H4 (cell line): Measurements from ENCODE around the gene VEGFB. TPM values are rescaled to one million over a fixed set of nuclear protein-coding genes. Genes with fewer than 3 reads are reported as not detected.

Source experiments
- DNase-seq: peaks from one replicate; pipeline ENCODE4 v3.0.0-alpha.2; 2015; ENCODE audit warnings: low spot score
- total RNA-seq: library from RNA; depleted of rRNA; stranded (reverse); fragments of >200 nt; shearing (Covaris generic); gene quantifications from 2 replicates; pipeline ENCODE4 v1.2.3, GENCODE V29; 2014; rRNA removed

VEGFB gene
- total RNA-seq, 1 experiment from 2014 or later = 51.6 TPM

DNA sequence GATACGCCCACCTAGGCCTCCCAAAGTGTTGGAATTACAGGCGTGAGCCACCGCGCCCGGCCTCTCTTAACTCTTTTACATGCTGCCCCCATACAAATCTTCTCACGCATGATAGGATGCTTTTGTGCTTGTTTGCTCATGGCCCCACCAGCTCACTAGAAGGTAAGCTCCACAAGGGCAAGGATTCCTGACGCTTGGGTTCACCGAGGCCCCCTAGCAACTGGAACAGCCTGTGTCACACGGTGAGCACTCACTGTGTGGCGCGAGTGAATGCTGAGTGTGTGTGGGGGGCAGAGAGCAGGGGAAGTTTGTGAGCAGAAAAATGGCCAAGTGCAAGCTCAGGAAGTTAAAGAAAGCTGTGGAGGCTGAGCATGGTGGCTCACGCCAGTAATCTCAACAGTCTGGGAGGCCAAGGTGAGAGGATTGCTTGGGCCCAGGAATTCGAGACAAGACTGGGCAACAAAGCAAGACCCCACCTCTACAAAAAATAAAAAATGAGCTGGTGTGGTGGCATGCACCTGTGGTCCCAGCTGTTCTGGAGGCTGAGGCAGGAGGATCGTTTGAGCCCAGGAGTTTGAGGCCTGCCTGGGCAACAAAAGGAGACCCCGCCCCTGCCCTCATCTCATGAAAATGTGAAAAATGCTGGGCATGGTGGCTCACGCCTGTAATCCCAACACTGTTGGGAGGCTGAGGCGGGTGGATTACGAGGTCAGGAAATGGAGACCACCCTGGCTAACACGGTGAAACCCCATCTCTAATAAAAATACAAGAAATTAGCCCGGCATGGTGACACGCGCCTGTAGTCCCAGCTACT lies 47.8 kb downstream of the VEGFB start:
- no peak for DNase-seq

DNA sequence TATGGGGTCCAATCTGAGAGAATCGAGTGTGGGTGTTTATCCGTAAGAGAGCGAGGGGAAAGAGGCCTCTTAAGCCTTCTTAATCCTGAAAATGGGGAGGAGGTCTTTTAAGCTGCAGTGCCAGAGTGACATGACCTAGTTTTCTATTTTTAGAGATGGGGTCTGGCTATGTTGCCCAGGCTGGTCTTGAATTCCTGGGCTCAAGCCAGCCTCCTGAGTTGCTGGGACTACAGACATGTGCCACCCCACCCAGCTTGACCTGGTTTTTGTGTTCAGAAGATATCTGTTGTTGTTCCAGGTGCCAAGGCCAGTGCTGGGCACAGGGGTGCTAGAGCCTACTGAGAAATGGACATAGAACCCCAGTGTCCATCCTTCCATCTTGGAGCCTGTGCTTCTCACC lies 48.7 kb downstream of the VEGFB start:
- no peak for DNase-seq

DNA sequence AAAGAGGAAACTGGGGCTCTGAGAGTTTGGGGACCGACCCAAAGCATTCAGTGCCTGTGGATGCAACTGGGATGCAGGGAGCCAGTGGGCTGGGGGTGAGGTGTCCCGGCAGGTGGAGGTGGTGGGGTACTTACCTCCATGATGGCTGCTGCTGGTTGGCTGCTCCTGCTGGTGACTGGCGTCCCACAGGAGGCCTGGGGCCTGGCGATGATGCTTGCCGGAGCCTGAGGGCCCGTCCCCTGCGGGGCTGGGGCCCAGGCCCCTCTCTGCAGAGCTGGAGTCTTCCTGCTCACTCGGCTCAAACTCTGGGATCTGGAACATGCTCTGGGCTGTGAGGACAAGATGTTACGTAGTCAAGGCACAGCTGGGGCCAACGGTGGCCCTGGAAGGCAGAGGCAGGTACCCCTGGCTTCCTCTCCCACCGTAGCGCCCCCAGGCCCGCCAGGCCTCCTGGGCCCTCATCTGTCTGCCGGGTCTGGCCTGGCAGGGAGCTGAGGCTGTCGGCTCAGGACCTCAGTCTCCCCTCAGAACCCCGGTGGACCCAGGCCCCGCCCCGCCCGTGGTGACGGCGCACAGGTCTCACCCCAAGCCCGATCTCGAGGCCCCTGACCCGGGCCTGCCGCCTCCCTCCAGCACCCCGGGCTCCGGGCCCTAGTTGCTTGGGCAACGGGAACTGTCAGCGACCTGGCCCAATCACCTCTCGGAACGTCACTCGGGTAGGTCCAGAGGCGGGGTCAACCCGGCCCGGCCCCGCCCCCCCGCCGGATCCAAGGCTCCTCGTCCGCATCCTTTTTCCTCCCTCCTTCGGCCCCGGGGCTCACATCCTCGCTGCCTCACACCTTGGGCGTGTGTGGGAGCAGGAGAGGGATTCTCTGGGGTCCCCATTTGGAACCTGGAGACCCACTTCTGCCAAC lies 49.9 kb downstream of the VEGFB start, which contains the start of gene BAD:
TSS of gene BAD (minus strand) at position 618 of the 914 bp plus-strand sequence. CDS start at position 321, 297 bp downstream.
- peak; percentile 83 for DNase-seq

- DNase-seq = peak; percentile 56
Observed at GRCh38 chr11:64284962-64285884, 50.8 kb downstream of the VEGFB start, which contains the start of gene GPR137. GPR137 (plus strand) TSS chr11:64285848; CDS start chr11:64286525, 677 bp downstream.

DNA sequence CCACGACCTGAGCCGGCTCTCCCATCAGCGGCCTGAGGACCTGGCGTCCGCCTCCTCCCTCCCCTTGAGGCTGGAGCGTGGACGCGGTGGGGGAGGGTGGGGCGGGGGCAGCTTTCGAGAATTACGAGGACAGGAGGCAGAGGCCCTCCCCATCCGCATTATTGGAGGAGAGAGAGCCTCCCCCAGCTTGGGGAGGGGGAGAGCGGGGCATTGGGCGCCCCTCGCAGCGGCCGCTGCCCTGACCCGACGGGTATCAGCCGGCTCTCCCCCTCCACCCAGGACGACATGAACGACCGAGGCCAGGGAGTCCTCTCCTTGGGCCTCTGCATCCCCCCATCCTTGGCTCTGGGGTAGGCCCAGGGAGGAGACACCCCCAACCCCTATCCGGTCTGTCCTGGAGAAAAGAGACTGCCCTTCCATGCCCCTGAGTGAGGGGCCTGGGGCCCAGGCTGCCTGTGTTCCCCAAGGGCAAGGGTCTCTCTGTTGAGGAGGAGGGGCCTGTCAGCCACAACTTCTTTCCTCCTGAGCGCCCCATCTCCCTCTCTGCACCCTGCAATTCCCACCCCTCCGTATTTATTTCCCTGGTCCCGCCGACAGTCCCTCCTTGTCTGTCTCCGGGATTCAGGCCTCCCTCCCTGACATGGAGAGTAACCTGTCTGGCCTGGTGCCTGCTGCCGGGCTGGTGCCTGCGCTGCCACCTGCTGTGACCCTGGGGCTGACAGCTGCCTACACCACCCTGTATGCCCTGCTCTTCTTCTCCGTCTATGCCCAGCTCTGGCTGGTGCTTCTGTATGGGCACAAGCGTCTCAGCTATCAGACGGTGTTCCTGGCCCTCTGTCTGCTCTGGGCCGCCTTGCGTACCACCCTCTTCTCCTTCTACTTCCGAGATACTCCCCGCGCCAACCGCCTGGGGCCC lies 51.8 kb downstream of the VEGFB start:
- DNase-seq = no peak

- DNase-seq = no peak
Observed at GRCh38 chr11:64286801-64287159, 52.4 kb downstream of the VEGFB start.

GRCh38 chr11:64287676-64288352 lies 53.4 kb downstream of the VEGFB start:
- no peak for DNase-seq

GRCh38 chr11:64288353-64288750 lies 54.0 kb downstream of the VEGFB start:
- DNase-seq = no peak

Other genes starting within 250 kb of the VEGFB start
- gene OTUB1, start 248.1 kb upstream of the VEGFB start, total RNA-seq = 48.9 and 69.0 TPM in 2 replicates
- 0.80 and 1.4 TPM in 2 replicates for gene FLRT1, start 198.7 kb upstream of the VEGFB start, total RNA-seq
- 4.7 and 5.1 TPM in 2 replicates for gene MACROD1, start 68.5 kb upstream of the VEGFB start, total RNA-seq
- 258 and 296 TPM in 2 replicates for gene STIP1, start 48.4 kb upstream of the VEGFB start, total RNA-seq
- not detected in 2 replicates for gene FERMT3, start 27.9 kb upstream of the VEGFB start, total RNA-seq
- gene TRPT1, start 8.4 kb upstream of the VEGFB start, total RNA-seq = 56.1 and 62.3 TPM in 2 replicates
- gene NUDT22, start 8.3 kb upstream of the VEGFB start, total RNA-seq = 39.6 and 47.9 TPM in 2 replicates
- 2.5 and 4.5 TPM in 2 replicates for gene DNAJC4, start 4.0 kb upstream of the VEGFB start, total RNA-seq
- gene FKBP2, start 6.5 kb downstream of the VEGFB start, total RNA-seq = 65.7 and 97.7 TPM in 2 replicates
- gene PPP1R14B, start 12.4 kb downstream of the VEGFB start, total RNA-seq = 242 and 321 TPM in 2 replicates
- 10.8 and 12.6 TPM in 2 replicates for gene PLCB3, start 16.9 kb downstream of the VEGFB start, total RNA-seq
- gene BAD, start 50.1 kb downstream of the VEGFB start, total RNA-seq = 86.4 and 90.5 TPM in 2 replicates
- gene GPR137, start 51.3 kb downstream of the VEGFB start, total RNA-seq = 20.9 and 23.7 TPM in 2 replicates
- not detected in 2 replicates for gene KCNK4, start 56.7 kb downstream of the VEGFB start, total RNA-seq
- not detected in 2 replicates for gene CATSPERZ, start 65.8 kb downstream of the VEGFB start, total RNA-seq
- 16.2 and 28.2 TPM in 2 replicates for gene ESRRA, start 70.9 kb downstream of the VEGFB start, total RNA-seq
- 511 and 714 TPM in 2 replicates for gene TRMT112, start 83.0 kb downstream of the VEGFB start, total RNA-seq
- 186 and 206 TPM in 2 replicates for gene PRDX5, start 83.5 kb downstream of the VEGFB start, total RNA-seq
- 1.2 and 1.8 TPM in 2 replicates for gene CCDC88B, start 105.6 kb downstream of the VEGFB start, total RNA-seq
- 20.4 and 33.2 TPM in 2 replicates for gene RPS6KA4, start 124.6 kb downstream of the VEGFB start, total RNA-seq